Astrocyte (in vitro differentiated cells and primary cell): Measurements from ENCODE around the gene YTHDC1. TPM values are rescaled to one million over a fixed set of nuclear protein-coding genes. Genes with fewer than 3 reads are reported as not detected.

Experiments
- DNase-seq: peaks from one replicate; pipeline ENCODE4 v3.0.0-alpha.2; 2010; ENCODE audit warnings: low read depth
- FAIRE-seq: peaks from 2 replicates; lab custom pipeline; 2011; peaks lifted over from hg19 to GRCh38; lab: Jason Lieb, UNC
- H2AFZ ChIP-seq: 2 replicates; pipeline ENCODE4 v1.6.0; 2012; ENCODE audit warnings: low read depth, low read length, inconsistent platforms
- H3K27ac ChIP-seq: 2 replicates; pipeline ENCODE4 v1.5.1; 2011; ENCODE audit warnings: low read depth, low read length, inconsistent platforms
- H3K27me3 ChIP-seq: 2 replicates; pipeline ENCODE4 v1.6.0; 2011; ENCODE audit warnings: low read length, inconsistent platforms; ENCODE audit not compliant: insufficient read depth
- H3K36me3 ChIP-seq: 2 replicates; pipeline ENCODE4 v1.5.1; 2011; ENCODE audit warnings: low read length, inconsistent platforms; ENCODE audit not compliant: insufficient read depth
- H3K4me1 ChIP-seq: 2 replicates; pipeline ENCODE4 v1.5.1; 2011; ENCODE audit warnings: low read length, inconsistent platforms; ENCODE audit not compliant: insufficient read depth
- H3K4me2 ChIP-seq: 2 replicates; pipeline ENCODE4 v1.6.0; 2012; ENCODE audit warnings: low read length, inconsistent platforms
- H3K4me3 ChIP-seq: 2 replicates; pipeline ENCODE4 v1.5.1; 2011; ENCODE audit warnings: low read depth, mild to moderate bottlenecking, low read length, inconsistent platforms; ENCODE audit not compliant: insufficient read depth
- H3K79me2 ChIP-seq: 2 replicates; pipeline ENCODE4 v1.6.0; 2012; ENCODE audit warnings: mild to moderate bottlenecking, low read length, inconsistent platforms; ENCODE audit not compliant: insufficient read depth
- H3K9ac ChIP-seq: 2 replicates; pipeline ENCODE4 v1.6.0; 2012; ENCODE audit warnings: mild to moderate bottlenecking, low read length, inconsistent platforms
- H3K9me3 ChIP-seq: 2 replicates; pipeline ENCODE4 v1.5.1; 2012; ENCODE audit warnings: low read depth, mild to moderate bottlenecking, low read length, inconsistent platforms; ENCODE audit not compliant: insufficient read depth
- H4K20me1 ChIP-seq: 2 replicates; pipeline ENCODE4 v1.6.0; 2012; ENCODE audit warnings: low read length, inconsistent platforms; ENCODE audit not compliant: insufficient read depth
- H3K27ac Mint-ChIP-seq: one replicate; pipeline ENCODE4 v1.8.0; 2021; ENCODE audit warnings: mild to moderate bottlenecking, mixed read lengths; ENCODE audit not compliant: unreplicated experiment
- H3K27me3 Mint-ChIP-seq: one replicate; pipeline ENCODE4 v1.8.0; 2021; ENCODE audit warnings: low read depth, mixed read lengths; ENCODE audit not compliant: unreplicated experiment
- H3K36me3 Mint-ChIP-seq: one replicate; pipeline ENCODE4 v1.8.0; 2021; ENCODE audit warnings: low read depth, mixed read lengths; ENCODE audit not compliant: unreplicated experiment
- H3K4me1 Mint-ChIP-seq: one replicate; pipeline ENCODE4 v1.8.0; 2021; ENCODE audit warnings: low read depth, mixed read lengths; ENCODE audit not compliant: unreplicated experiment
- H3K4me3 Mint-ChIP-seq: one replicate; pipeline ENCODE4 v1.8.0; 2021; ENCODE audit warnings: mild to moderate bottlenecking, moderate library complexity, mixed read lengths; ENCODE audit not compliant: unreplicated experiment
- H3K9me3 Mint-ChIP-seq: one replicate; pipeline ENCODE4 v1.8.0; 2021; ENCODE audit warnings: mild to moderate bottlenecking, mixed read lengths; ENCODE audit not compliant: unreplicated experiment
- EZH2 ChIP-seq: IDR thresholded peaks from 2 replicates; pipeline ENCODE4 v1.6.1; 2012; ENCODE audit warnings: mild to moderate bottlenecking, low read length, inconsistent platforms; ENCODE audit not compliant: insufficient read depth
- total RNA-seq: library from RNA; stranded (reverse); gene quantifications from 2 replicates; pipeline ENCODE4 v1.2.1, GENCODE V29; 2021
- TF ChIP-seq, protein P1 (sequence below): IDR thresholded peaks from 2 replicates; pipeline ENCODE4 v1.5.1; 2011; ENCODE audit warnings: low read depth, mild to moderate bottlenecking, inconsistent platforms, low read length, moderate library complexity; ENCODE audit not compliant: insufficient read depth

YTHDC1 gene
- total RNA-seq, 1 donor from 2014 or later = 95.9 TPM

GRCh38 chr4:68361146-68361589 lies 11.3 kb upstream of the YTHDC1 start:
- Histone ChIP-seq H3K9ac (no peak overlapping the region), H3K4me3 (no peak overlapping the region), H3K79me2 (no peaks in the 10 kb centered on the region), H3K27me3 (no peaks in the 10 kb centered on the region), H4K20me1 (no peaks in the 10 kb centered on the region), H3K4me1 (no peaks in the 10 kb centered on the region), H3K36me3 (no peaks in the 10 kb centered on the region), H3K9me3 (no peaks in the 10 kb centered on the region), H2AFZ (no peak overlapping the region), H3K4me2 (no peak overlapping the region), H3K27ac (no peak overlapping the region)
- Mint-ChIP-seq H3K4me1 (peaks cover 30% of the 10 kb centered on the region), H3K9me3 (peaks cover 15% of the 10 kb centered on the region), H3K36me3 (no peaks in the 10 kb centered on the region), H3K4me3 (no peak overlapping the region), H3K27me3 (no peaks in the 10 kb centered on the region), H3K27ac (peak overlapping the region; percentile 63)
- DNase-seq = peak; percentile 47
- FAIRE-seq = peak; percentile 47
- TF ChIP-seq EZH2 = no peak

DNA sequence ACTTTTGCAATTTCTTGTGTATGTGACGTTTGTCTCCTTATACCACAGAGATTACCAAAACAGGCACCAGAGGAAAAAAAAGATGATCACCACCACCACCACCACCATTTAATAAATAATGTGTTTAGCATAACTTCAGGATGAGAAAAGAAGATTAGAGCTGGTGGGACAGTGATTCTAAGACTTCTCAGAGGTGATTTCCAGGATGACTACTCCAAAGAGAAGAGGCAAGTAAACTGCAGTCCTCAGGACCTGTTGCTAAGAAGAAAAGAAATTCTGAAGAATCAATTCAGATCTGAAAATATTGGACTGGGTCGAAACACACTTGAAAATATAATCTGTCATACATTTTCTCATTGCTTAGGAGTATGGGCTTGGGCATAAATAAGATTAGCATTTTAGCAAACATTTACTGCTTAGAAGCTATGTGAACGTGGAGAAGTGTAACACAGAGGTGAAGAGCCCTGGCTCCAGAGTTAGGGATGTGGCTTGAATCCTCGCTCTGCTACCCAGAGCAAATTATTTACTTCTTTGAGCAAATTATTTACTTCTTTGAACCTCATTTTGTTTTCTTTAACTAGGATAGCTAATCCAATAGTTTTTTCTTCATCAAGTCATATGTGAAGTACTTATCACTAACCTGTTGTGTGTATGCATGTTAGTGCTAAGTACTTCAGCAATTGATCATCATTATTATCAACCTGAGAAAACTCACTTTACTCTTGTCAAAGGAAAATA lies 10.5 kb upstream of the YTHDC1 start:
- Mint-ChIP-seq H3K9me3 (peaks cover 13% of the 10 kb centered on the region), H3K27me3 (no peaks in the 10 kb centered on the region), H3K36me3 (no peaks in the 10 kb centered on the region), H3K27ac (peak overlapping the region; percentile 63), H3K4me1 (peaks cover 26% of the 10 kb centered on the region), H3K4me3 (no peak overlapping the region)
- Histone ChIP-seq H3K36me3 (no peaks in the 10 kb centered on the region), H3K27me3 (no peaks in the 10 kb centered on the region), H3K9me3 (no peaks in the 10 kb centered on the region), H3K4me1 (no peaks in the 10 kb centered on the region), H3K9ac (no peak overlapping the region), H3K27ac (no peak overlapping the region), H3K4me2 (no peak overlapping the region), H2AFZ (no peak overlapping the region), H4K20me1 (no peaks in the 10 kb centered on the region), H3K79me2 (no peaks in the 10 kb centered on the region), H3K4me3 (no peak overlapping the region)
- DNase-seq (no peak), FAIRE-seq (no peak)
- TF ChIP-seq, protein P1, sequence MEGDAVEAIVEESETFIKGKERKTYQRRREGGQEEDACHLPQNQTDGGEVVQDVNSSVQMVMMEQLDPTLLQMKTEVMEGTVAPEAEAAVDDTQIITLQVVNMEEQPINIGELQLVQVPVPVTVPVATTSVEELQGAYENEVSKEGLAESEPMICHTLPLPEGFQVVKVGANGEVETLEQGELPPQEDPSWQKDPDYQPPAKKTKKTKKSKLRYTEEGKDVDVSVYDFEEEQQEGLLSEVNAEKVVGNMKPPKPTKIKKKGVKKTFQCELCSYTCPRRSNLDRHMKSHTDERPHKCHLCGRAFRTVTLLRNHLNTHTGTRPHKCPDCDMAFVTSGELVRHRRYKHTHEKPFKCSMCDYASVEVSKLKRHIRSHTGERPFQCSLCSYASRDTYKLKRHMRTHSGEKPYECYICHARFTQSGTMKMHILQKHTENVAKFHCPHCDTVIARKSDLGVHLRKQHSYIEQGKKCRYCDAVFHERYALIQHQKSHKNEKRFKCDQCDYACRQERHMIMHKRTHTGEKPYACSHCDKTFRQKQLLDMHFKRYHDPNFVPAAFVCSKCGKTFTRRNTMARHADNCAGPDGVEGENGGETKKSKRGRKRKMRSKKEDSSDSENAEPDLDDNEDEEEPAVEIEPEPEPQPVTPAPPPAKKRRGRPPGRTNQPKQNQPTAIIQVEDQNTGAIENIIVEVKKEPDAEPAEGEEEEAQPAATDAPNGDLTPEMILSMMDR = no peak
- no peak for TF ChIP-seq EZH2

GRCh38 chr4:68359508-68359907 lies 9.6 kb upstream of the YTHDC1 start:
- FAIRE-seq (no peak), DNase-seq (no peak)
- Histone ChIP-seq H2AFZ (no peak overlapping the region), H3K27ac (no peak overlapping the region), H3K4me3 (no peak overlapping the region), H3K27me3 (no peaks in the 10 kb centered on the region), H3K4me2 (no peak overlapping the region), H3K79me2 (no peaks in the 10 kb centered on the region), H3K9ac (no peak overlapping the region), H4K20me1 (no peaks in the 10 kb centered on the region), H3K4me1 (no peaks in the 10 kb centered on the region), H3K36me3 (no peaks in the 10 kb centered on the region), H3K9me3 (no peaks in the 10 kb centered on the region)
- TF ChIP-seq, protein P1 = no peak
- TF ChIP-seq EZH2 = no peak
- peaks cover 7% of the 10 kb centered on the region for H3K9me3 Mint-ChIP-seq
- H3K27me3 Mint-ChIP-seq = no peaks in the 10 kb centered on the region
- no peak overlapping the region for H3K4me3 Mint-ChIP-seq
- H3K27ac Mint-ChIP-seq = peak overlapping the region; percentile 50
- peaks cover 26% of the 10 kb centered on the region for H3K4me1 Mint-ChIP-seq
- H3K36me3 Mint-ChIP-seq = no peaks in the 10 kb centered on the region
